HepG2 (cell line): ENCODE results near the gene GPC3. TPM values are rescaled to one million over a fixed set of nuclear protein-coding genes. Genes with fewer than 3 reads are reported as not detected.

ENCODE experiments used
- ATAC-seq: fragments of 200-7000 bp; cut with Tn5 transposase; 3 replicates; pipeline ENCODE4 v1.9.1; 2020; ENCODE audit warnings: mild to moderate bottlenecking, moderate library complexity
- BruUV-seq: library from RNA; stranded (reverse); fragments of 400-500 nt; replicated peaks from 2 replicates; lab custom pipeline; 2021; lab: Mats Ljungman, UMichigan
- CTCF ChIA-PET: fragments of 300-600 bp; formaldehyde crosslinking; extraction: SDS; loops from one replicate; lab custom pipeline; 2021; ENCODE audit warnings: low total read pairs, inconsistent platforms, low intra/inter-chr PET ratio; lab: Yijun Ruan, JAX
- POLR2A ChIA-PET: fragments of 350-600 bp; sonication (Branson Sonifier 250); formaldehyde crosslinking; loops from one replicate; lab custom pipeline; 2020; ENCODE audit warnings: antibody characterized with exemption, inconsistent platforms; lab: Yijun Ruan, JAX
- DNase-seq: peaks from one replicate; pipeline ENCODE4 v3.0.0-alpha.2; 2015; ENCODE audit warnings: low spot score
- FAIRE-seq: peaks from 3 replicates; lab custom pipeline; 2011; peaks lifted over from hg19 to GRCh38; lab: Jason Lieb, UNC
- H2AFZ ChIP-seq: one replicate; pipeline ENCODE4 v1.6.1; 2011; ENCODE audit warnings: low read length, inconsistent platforms
- H3K27ac ChIP-seq: fragments of 300-600 bp; 3 replicates; pipeline ENCODE4 v1.8.0; 2011; ENCODE audit warnings: mixed run types, mild to moderate bottlenecking, mixed read lengths, low read length, inconsistent platforms; ENCODE audit not compliant: insufficient read depth; ENCODE audit errors: extremely low read length
- H3K27me3 ChIP-seq, 2 experiments: fragments of 200-600 bp in 1 of 2; 2 replicates in 1 of 2; 3 replicates in 1 of 2; pipeline versions ENCODE4 v1.6.0 to v1.8.0; 2011; ENCODE audit warnings: low read length in 2 of 2, mild to moderate bottlenecking in 2 of 2, moderate library complexity in 2 of 2, inconsistent platforms in 1 of 2; ENCODE audit not compliant: insufficient read depth in 2 of 2, control insufficient read depth in 1 of 2
- H3K36me3 ChIP-seq, 2 experiments: fragments of 200-600 bp in 1 of 2; replicated peaks in 1 of 2; 2 replicates in 1 of 2; 3 replicates in 1 of 2; pipeline versions ENCODE4 v1.5.1 to v1.8.0; 2011; ENCODE audit warnings: low read length in 2 of 2, inconsistent platforms in 1 of 2; ENCODE audit not compliant: insufficient read depth in 2 of 2, control insufficient read depth in 1 of 2
- H3K4me1 ChIP-seq: 2 replicates; pipeline ENCODE4 v1.5.1; 2012; ENCODE audit warnings: low read length, inconsistent platforms; ENCODE audit not compliant: insufficient read depth
- H3K4me2 ChIP-seq: 2 replicates; pipeline ENCODE4 v1.6.0; 2011; ENCODE audit warnings: low read depth, low read length, inconsistent platforms
- H3K4me3 ChIP-seq, 3 experiments: fragments of 200-600 bp in 1 of 3; sonication (generic), shearing (Covaris generic) in 1 of 3; replicated peaks in 1 of 3; 2 replicates each; pipeline ENCODE4 v1.5.1; 2011 to 2016; ENCODE audit warnings: low read length in 3 of 3, inconsistent platforms in 2 of 3, low read depth in 2 of 3, mild to moderate bottlenecking in 2 of 3, control low read depth in 1 of 3, mixed read lengths in 1 of 3; ENCODE audit not compliant: insufficient read depth in 1 of 3
- H3K79me2 ChIP-seq: one replicate; pipeline ENCODE4 v1.6.1; 2011; ENCODE audit warnings: low read length, inconsistent platforms; ENCODE audit not compliant: insufficient read depth
- H3K9ac ChIP-seq: 2 replicates; pipeline ENCODE4 v1.6.0; 2011; ENCODE audit warnings: mild to moderate bottlenecking, low read depth, low read length, inconsistent platforms; ENCODE audit not compliant: insufficient read depth
- H3K9me3 ChIP-seq: 2 replicates; pipeline ENCODE4 v1.5.1; 2012; ENCODE audit warnings: mild to moderate bottlenecking, low read length
- H4K20me1 ChIP-seq: 2 replicates; pipeline ENCODE4 v1.6.0; 2011; ENCODE audit warnings: inconsistent platforms, mild to moderate bottlenecking, low read length, moderate library complexity; ENCODE audit not compliant: insufficient read depth
- FOSL1 ChIP-seq: sonication (generic); formaldehyde crosslinking; IDR thresholded peaks from 2 replicates; pipeline ENCODE4 v1.9.0; 2021; ENCODE audit warnings: missing genetic modification reagents, borderline replicate concordance
- FOXK1 ChIP-seq: sonication (generic); formaldehyde crosslinking; IDR thresholded peaks from 2 replicates; pipeline ENCODE4 v1.4.0; 2020; ENCODE audit warnings: low read depth, missing genetic modification reagents, borderline replicate concordance
- MAF1 ChIP-seq: sonication (generic); formaldehyde crosslinking; IDR thresholded peaks from 2 replicates; pipeline ENCODE4 v1.5.0; 2020; ENCODE audit warnings: missing genetic modification reagents, borderline replicate concordance
- MED1 ChIP-seq: sonication (generic); formaldehyde crosslinking; IDR thresholded peaks from 2 replicates; pipeline ENCODE4 v1.4.0; 2020; ENCODE audit warnings: missing genetic modification reagents
- RBM22 ChIP-seq: fragments of 200-400 bp; formaldehyde crosslinking; optimal IDR thresholded peaks from 2 replicates; pipeline ENCODE3; 2017; ENCODE audit warnings: mild to moderate bottlenecking, low read length, moderate library complexity
- SIN3B ChIP-seq: fragments of 150-350 bp; IDR thresholded peaks from 2 replicates; pipeline ENCODE4 v1.6.1; 2014; ENCODE audit warnings: low read length
- TEF ChIP-seq: sonication (generic); formaldehyde crosslinking; IDR thresholded peaks from 2 replicates; pipeline ENCODE4 v1.5.0; 2020; ENCODE audit warnings: missing genetic modification reagents
- ZGPAT ChIP-seq: IDR thresholded peaks from 2 replicates; pipeline ENCODE4 v1.6.1; 2016; ENCODE audit warnings: mild to moderate bottlenecking
- ZNF431 ChIP-seq: sonication (generic); formaldehyde crosslinking; IDR thresholded peaks from 2 replicates; pipeline ENCODE4 v1.9.0; 2022; ENCODE audit warnings: missing genetic modification reagents, low read depth, mild to moderate bottlenecking, borderline replicate concordance
- ZNF577 ChIP-seq: sonication (generic); formaldehyde crosslinking; IDR thresholded peaks from 2 replicates; pipeline ENCODE4 v1.4.0; 2020; ENCODE audit warnings: mild to moderate bottlenecking, low read depth, missing genetic modification reagents, borderline replicate concordance
- WGBS: methylation state at CpG from one replicate; pipeline ENCODE4 v1.1.6; 2017; ENCODE audit warnings: low lambda C conversion rate; 5-methylcytosine and 5-hydroxymethylcytosine counted together
- in situ Hi-C: cut with HindIII; loops from 2 replicates; pipeline ENCODE4 v1.10.0; 2017; ENCODE audit warnings: low pct_unique_long_range_greater_than_20kb; ENCODE audit not compliant: extremely low pct_ligation_motif_present
- intact Hi-C: fragments of 100-400 bp; cut with micrococcal nuclease; formaldehyde crosslinking; loops from one replicate; pipeline ENCODE4 v1.10.0; 2022; ENCODE audit not compliant: unreplicated experiment
- polyA plus RNA-seq, 8 experiments: library from polyadenylated mRNA; depleted of rRNA in 3 of 8; stranded (reverse) in 7 of 8; unstranded in 1 of 8; fragments of >200 nt; fragmentation: Illumina TruSeq in 4 of 8; extraction: Trizol in 4 of 8; gene quantifications; 2 replicates each; pipeline versions ENCODE4 v1.2.1 to v1.2.3, GENCODE V29; 2011 to 2016; ENCODE audit warnings: low read depth in 4 of 8, missing spikeins in 1 of 8, mixed read lengths in 1 of 8; ENCODE audit not compliant: insufficient read depth in 1 of 8
- total RNA-seq, 5 experiments: library from RNA; depleted of rRNA; stranded (reverse); fragments of >200 nt; fragmentation: Illumina TruSeq; extraction: Trizol; gene quantifications; 2 replicates each; pipeline ENCODE4 v1.2.3, GENCODE V29; 2016; ENCODE audit warnings: low read depth in 1 of 5
- TF ChIP-seq, protein P1 (sequence below): sonication (generic); formaldehyde crosslinking; IDR thresholded peaks from 2 replicates; pipeline ENCODE4 v1.9.0; 2022; ENCODE audit warnings: missing genetic modification reagents, mild to moderate bottlenecking, borderline replicate concordance
- TF ChIP-seq, protein P2 (sequence below), 2 experiments: sonication (generic) in 1 of 2; formaldehyde crosslinking in 1 of 2; IDR thresholded peaks; 2 replicates each; pipeline versions ENCODE4 v1.5.1 to v1.6.1; 2011 to 2020; ENCODE audit warnings: borderline replicate concordance in 1 of 2, low read depth in 1 of 2, low read length in 1 of 2, mild to moderate bottlenecking in 1 of 2, missing genetic modification reagents in 1 of 2, moderate library complexity in 1 of 2

The GPC3 gene
- total and polyA plus RNA-seq, 2 of the 13 experiments (the other 11 are each of a cell fraction or from before 2014, with no cell fraction given), result 1,799 to 3,263 TPM

DNA sequence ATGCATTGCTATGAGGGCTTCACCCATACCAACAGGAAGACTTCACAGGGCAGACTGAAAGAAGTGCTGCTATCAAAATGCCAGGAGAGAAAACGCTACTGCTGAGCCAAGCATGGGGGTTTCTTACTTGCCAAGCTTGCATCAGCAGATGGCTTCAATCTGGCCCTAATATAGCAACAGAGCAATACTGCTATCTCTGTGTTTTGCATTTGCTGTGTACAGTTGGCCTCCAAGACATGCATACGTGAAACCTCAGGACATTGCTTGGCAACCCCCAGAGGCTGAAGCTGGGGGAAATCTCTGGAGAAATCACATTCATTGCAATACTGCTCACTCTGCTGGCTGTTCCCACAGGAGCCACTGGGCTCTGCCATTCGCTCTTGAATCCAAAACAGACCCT lies 442.9 kb downstream of the GPC3 start:
- Histone ChIP-seq H3K9me3 (no peaks in the 10 kb centered on the region), H3K27ac (no peak overlapping the region), H3K79me2 (peaks cover 2% of the 10 kb centered on the region), H3K4me2 (no peak overlapping the region), H3K9ac (no peak overlapping the region), H3K4me3 (no peak overlapping the region), H3K36me3 (peaks cover 3 to 30% of the 10 kb centered on the region in 2 experiments), H4K20me1 (peaks cover 23% of the 10 kb centered on the region), H2AFZ (no peak overlapping the region), H3K4me1 (peaks cover 19% of the 10 kb centered on the region; the same call in 1 of the 2 replicates), H3K27me3 (no peaks in the 10 kb centered on the region)
- ATAC-seq, result peak; percentile 12; the same call in 1 of the 3 replicates
- FAIRE-seq, result no peak
- BruUV-seq, result no TSS peak
- DNase-seq, result no peak
- intact Hi-C loops (no loop called here), in situ Hi-C loops (no loop called here)
- TF ChIP-seq, protein P1, sequence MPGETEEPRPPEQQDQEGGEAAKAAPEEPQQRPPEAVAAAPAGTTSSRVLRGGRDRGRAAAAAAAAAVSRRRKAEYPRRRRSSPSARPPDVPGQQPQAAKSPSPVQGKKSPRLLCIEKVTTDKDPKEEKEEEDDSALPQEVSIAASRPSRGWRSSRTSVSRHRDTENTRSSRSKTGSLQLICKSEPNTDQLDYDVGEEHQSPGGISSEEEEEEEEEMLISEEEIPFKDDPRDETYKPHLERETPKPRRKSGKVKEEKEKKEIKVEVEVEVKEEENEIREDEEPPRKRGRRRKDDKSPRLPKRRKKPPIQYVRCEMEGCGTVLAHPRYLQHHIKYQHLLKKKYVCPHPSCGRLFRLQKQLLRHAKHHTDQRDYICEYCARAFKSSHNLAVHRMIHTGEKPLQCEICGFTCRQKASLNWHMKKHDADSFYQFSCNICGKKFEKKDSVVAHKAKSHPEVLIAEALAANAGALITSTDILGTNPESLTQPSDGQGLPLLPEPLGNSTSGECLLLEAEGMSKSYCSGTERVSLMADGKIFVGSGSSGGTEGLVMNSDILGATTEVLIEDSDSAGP (CRISPR knock-in tag), result no peak
- no peak for TF ChIP-seq FOSL1 (CRISPR knock-in tag)
- TF ChIP-seq MED1 (CRISPR knock-in tag), result 0 out of 2 replicates have a peak, but pooled peaks have one; percentile 15
- no peak for TF ChIP-seq SIN3B
- no peak for TF ChIP-seq ZNF577 (CRISPR knock-in tag)
- TF ChIP-seq RBM22, result peak; percentile 84
- no peak for TF ChIP-seq MAF1 (CRISPR knock-in tag)
- TF ChIP-seq ZGPAT (CRISPR knock-in tag), result no peak
- TF ChIP-seq, protein P2, sequence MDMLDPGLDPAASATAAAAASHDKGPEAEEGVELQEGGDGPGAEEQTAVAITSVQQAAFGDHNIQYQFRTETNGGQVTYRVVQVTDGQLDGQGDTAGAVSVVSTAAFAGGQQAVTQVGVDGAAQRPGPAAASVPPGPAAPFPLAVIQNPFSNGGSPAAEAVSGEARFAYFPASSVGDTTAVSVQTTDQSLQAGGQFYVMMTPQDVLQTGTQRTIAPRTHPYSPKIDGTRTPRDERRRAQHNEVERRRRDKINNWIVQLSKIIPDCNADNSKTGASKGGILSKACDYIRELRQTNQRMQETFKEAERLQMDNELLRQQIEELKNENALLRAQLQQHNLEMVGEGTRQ (IDR thresholded peaks at IDR 0.05; ENCODE audit: low read depth, low read length), result no peak
- TF ChIP-seq, protein P2 (CRISPR knock-in tag; IDR thresholded peaks at IDR 0.05; ENCODE audit: borderline replicate concordance), result no peak
- no peak for TF ChIP-seq ZNF431
- TF ChIP-seq FOXK1, result no peak
- TF ChIP-seq TEF (CRISPR knock-in tag), result no peak
- ChIA-PET POLR2A (no interaction called here), CTCF (no interaction called here)
- WGBS, result 100% methylated on average over 2 of the region's 3 CpGs
